Esophagus squamous epithelium (tissue), 5 donors: ENCODE measurements around the gene ADRA2B. TPM values are rescaled to one million over a fixed set of nuclear protein-coding genes. Genes with fewer than 3 reads are reported as not detected.

Experiments used
- DNase-seq: peaks from one replicate; lab custom pipeline; 2025; lab: John Stamatoyannopoulos, UW
- H3K27ac ChIP-seq, 4 donors: fragments of 200-600 bp; sonication (generic); one replicate each; pipeline ENCODE4 v1.5.1; 2016 to 2019; ENCODE audit warnings: mild to moderate bottlenecking in 1 of 4
- H3K27me3 ChIP-seq, 4 donors: fragments of 200-600 bp; sonication (generic); 1 replicate in 3 of 4; 2 replicates in 1 of 4; pipeline versions ENCODE4 v1.5.1 to v1.6.0; 2017 to 2021; ENCODE audit warnings: antibody characterized with exemption in 1 of 4
- H3K36me3 ChIP-seq, 3 donors: fragments of 200-600 bp; sonication (generic); one replicate each; pipeline ENCODE4 v1.5.1; 2016 to 2019
- H3K4me1 ChIP-seq, 3 donors: fragments of 200-600 bp; sonication (generic); one replicate each; pipeline ENCODE4 v1.5.1; 2017 to 2019
- H3K4me3 ChIP-seq, 4 donors: fragments of 200-600 bp; sonication (generic); 1 replicate in 3 of 4; 2 replicates in 1 of 4; pipeline ENCODE4 v1.5.1; 2016 to 2019; ENCODE audit warnings: mild to moderate bottlenecking in 2 of 4, moderate library complexity in 1 of 4
- H3K9me3 ChIP-seq, 3 donors: fragments of 200-600 bp; sonication (generic); one replicate each; pipeline ENCODE4 v1.5.1; 2016 to 2019
- POLR2A ChIP-seq, 4 donors: fragments of 450-650 bp; IDR thresholded peaks; one replicate each; pipeline ENCODE4 v1.6.1; 2017; ENCODE audit warnings: antibody characterized with exemption in 4 of 4, mild to moderate bottlenecking in 4 of 4, moderate library complexity in 3 of 4
- whole genome bisulfite sequencing, 2 donors: methylation state at CpG; one replicate each; pipeline ENCODE4 v1.1.5; 2018; 5-methylcytosine and 5-hydroxymethylcytosine counted together
- intact Hi-C: fragments of 100-400 bp; cut with DNase I; formaldehyde crosslinking; loops from one replicate; pipeline ENCODE4 v1.15.0; 2022
- total RNA-seq, 4 donors: library from RNA; depleted of rRNA; stranded (reverse); fragments of >200 nt; gene quantifications; one replicate each; pipeline ENCODE4 v1.1.0, GENCODE V29; 2016
- TF ChIP-seq, protein P1 (sequence below), 6 experiments: fragments of 450-650 bp in 4 of 6; fragments of 200-600 bp in 2 of 6; sonication (generic) in 2 of 6; IDR thresholded peaks; one replicate each; pipeline ENCODE4 v1.5.1; 2016 to 2019; ENCODE audit warnings: antibody characterized with exemption in 6 of 6, mild to moderate bottlenecking in 4 of 6, moderate library complexity in 4 of 6
- donor health status: DM: yes; HTN: yes; CAD: no.

Gene ADRA2B
- total RNA-seq, 4 donors from 2014 or later: 0.04 to 1.2 (median 0.38) TPM; not detected in 1

DNA sequence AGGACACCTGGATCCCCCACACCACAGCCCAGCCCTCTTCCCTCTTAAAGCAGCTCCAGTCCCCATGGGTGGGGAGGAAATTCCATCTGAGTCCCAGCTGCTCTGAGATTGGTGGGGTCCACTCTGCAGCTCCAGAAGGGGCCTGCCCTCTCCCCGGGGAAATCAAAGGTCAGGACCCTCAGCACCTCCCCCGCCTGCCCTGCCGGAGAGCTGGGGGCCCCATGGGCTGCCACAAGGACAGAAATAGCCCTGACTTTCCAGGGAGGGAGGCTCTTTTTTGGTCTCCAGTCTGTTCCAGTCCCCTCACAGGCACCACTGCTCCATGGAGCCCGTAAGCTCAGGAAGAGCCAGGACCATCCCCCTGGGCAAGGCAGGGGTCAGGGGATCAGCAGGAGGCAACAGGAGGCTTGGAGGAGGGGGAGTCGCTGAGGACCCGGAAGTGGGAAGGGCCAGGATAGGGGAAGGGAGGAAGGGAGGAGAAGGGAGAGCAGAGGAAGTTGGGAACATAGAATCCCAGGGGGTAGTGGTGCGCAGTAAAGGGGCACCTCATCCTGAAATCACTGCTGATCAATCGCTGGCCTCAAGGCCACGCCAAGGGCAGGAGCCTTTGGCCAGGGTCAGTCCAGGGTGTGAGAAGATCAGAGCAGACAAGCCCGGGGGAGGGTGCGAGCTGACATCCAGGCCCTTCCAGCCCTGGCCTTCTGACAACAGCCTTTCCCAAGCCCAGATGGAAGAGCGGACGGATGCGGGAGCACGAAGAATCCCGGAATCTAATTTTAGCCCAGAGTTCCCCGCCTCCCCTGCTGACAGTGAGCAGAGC is 7.6 kb downstream of the ADRA2B start:
- no peak for TF ChIP-seq POLR2A (IDR thresholded peaks at IDR 0.05)
- intact Hi-C loops: no loop called here
- Histone ChIP-seq H3K27me3 (peaks cover 0 to 36% (median 0%) of the 10 kb centered on the region in 4 donors), H3K27ac (peak overlapping the region in 2 of 4 donors; percentile 23 to 47), H3K4me1 (peaks cover 0 to 9% (median 0%) of the 10 kb centered on the region in 3 donors), H3K4me3 (no peak overlapping the region), H3K36me3 (no peaks in the 10 kb centered on the region), H3K9me3 (peaks cover 0 to 19% (median 10%) of the 10 kb centered on the region in 3 donors)
- 45 to 76% methylated on average over 3 to 13 of the region's 17 CpGs for WGBS, 2 donors
- no peak for DNase-seq

DNA sequence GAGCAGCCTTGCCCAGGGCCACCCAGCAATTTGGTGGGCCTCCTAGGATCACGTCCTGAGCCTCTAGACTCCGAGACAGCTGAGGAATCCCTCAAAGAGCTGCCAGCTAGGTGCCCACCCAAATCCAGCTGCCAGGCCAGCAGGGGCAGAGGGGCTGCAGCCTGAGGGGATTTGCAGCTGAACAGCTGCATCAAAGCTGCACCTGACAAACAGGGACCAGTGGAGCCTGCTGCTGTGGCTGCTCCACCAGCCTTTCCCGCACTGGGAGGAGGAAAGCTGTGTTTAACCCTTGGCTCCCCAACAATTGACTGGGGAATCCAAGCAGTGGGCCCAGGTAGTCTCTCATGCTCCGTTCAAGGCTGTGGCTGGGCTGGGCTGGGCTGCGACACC is 8.2 kb downstream of the ADRA2B start:
- intact Hi-C loops: no loop called here
- Histone ChIP-seq H3K36me3 (no peaks in the 10 kb centered on the region), H3K27me3 (peaks cover 0 to 36% (median 0%) of the 10 kb centered on the region in 4 donors), H3K4me3 (no peak overlapping the region), H3K27ac (peak overlapping the region in 2 of 4 donors; percentile 23 to 47), H3K9me3 (peaks cover 0 to 19% (median 10%) of the 10 kb centered on the region in 3 donors), H3K4me1 (peaks cover 0 to 9% (median 0%) of the 10 kb centered on the region in 3 donors)
- WGBS, 2 donors: 30 to 40% methylated on average over 1 to 2 of the region's 5 CpGs
- TF ChIP-seq, protein P1, sequence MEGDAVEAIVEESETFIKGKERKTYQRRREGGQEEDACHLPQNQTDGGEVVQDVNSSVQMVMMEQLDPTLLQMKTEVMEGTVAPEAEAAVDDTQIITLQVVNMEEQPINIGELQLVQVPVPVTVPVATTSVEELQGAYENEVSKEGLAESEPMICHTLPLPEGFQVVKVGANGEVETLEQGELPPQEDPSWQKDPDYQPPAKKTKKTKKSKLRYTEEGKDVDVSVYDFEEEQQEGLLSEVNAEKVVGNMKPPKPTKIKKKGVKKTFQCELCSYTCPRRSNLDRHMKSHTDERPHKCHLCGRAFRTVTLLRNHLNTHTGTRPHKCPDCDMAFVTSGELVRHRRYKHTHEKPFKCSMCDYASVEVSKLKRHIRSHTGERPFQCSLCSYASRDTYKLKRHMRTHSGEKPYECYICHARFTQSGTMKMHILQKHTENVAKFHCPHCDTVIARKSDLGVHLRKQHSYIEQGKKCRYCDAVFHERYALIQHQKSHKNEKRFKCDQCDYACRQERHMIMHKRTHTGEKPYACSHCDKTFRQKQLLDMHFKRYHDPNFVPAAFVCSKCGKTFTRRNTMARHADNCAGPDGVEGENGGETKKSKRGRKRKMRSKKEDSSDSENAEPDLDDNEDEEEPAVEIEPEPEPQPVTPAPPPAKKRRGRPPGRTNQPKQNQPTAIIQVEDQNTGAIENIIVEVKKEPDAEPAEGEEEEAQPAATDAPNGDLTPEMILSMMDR (IDR thresholded peaks at IDR 0.05): no peak
- no peak for TF ChIP-seq POLR2A (IDR thresholded peaks at IDR 0.05)
- no peak for DNase-seq

DNA sequence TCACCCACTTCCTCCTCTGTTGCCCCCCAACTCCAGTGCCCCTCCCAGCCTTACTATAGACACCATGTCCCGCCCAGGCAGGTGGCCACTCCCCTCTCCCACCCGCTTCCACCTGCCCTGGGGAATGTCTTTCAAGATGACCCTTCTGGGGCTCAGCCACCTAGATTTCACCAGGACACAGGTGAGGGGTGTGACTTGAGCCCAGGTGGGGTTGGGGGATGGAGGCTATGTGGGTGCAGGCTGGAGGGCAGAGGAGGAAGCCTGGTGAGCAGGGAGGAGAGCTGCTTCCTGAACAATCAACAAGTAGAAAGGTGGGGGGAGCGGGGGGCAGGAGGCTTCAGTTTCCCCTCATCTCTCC is 8.7 kb downstream of the ADRA2B start:
- Histone ChIP-seq H3K9me3 (peaks cover 0 to 19% (median 10%) of the 10 kb centered on the region in 3 donors), H3K36me3 (no peaks in the 10 kb centered on the region), H3K4me1 (peaks cover 0 to 9% (median 0%) of the 10 kb centered on the region in 3 donors), H3K4me3 (no peak overlapping the region), H3K27me3 (peaks cover 0 to 36% (median 0%) of the 10 kb centered on the region in 4 donors), H3K27ac (no peak overlapping the region)
- no peak for DNase-seq
- intact Hi-C loops: no loop called here
- TF ChIP-seq, protein P1 (IDR thresholded peaks at IDR 0.05): no peak
- TF ChIP-seq POLR2A (IDR thresholded peaks at IDR 0.05): no peak
- WGBS, 2 donors: 57 to 88% methylated on average over 1 to 2 of the region's 3 CpGs

GRCh38 chr2:96106991-96107707 is 9.2 kb downstream of the ADRA2B start:
- TF ChIP-seq, protein P1 (IDR thresholded peaks at IDR 0.05): no peak
- TF ChIP-seq POLR2A (IDR thresholded peaks at IDR 0.05): no peak
- peaks cover 0 to 36% (median 0%) of the 10 kb centered on the region in 4 donors for H3K27me3 ChIP-seq
- no peak overlapping the region for H3K27ac ChIP-seq
- H3K9me3 ChIP-seq: peaks cover 0 to 19% (median 10%) of the 10 kb centered on the region in 3 donors
- H3K4me1 ChIP-seq: peaks cover 0 to 9% (median 0%) of the 10 kb centered on the region in 3 donors
- WGBS, 2 donors: 67 to 78% methylated on average over 7 to 8 of the region's 9 CpGs
- H3K36me3 ChIP-seq: no peaks in the 10 kb centered on the region
- DNase-seq: no peak
- intact Hi-C loops: no loop called here
- no peak overlapping the region for H3K4me3 ChIP-seq

DNA sequence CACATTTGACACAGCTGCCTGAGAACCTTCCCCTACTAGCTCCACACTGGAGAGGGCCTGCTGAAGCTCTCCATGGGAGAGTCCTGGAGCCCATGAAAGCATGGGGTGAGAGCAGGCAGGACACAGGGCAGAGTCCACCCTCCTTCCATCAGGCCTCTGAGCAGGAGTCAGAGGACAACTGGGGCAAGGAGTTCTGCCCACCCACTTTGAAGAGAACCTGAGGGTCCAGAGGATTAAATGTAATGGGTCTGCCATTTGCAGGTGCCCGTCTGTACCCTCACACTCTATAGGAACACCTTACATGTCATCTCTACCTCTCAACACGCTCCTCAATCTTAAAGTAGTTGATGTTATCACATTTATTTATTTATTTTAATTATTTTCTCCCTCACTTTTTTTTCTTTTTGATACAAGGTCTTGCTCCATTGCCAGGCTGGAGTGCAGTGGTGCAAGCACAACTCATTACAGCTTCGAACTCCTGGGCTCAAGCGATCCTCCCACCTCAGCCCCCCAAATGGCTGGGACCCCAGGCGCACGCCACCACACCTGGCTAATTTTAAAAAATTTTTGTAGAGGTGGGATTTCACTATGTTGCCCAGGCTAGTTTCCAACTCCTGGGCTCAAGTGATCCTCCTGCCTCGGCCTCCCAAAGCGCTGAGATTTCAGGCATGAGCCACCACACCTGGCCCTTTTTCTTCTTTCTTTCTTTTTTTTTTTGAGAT is 10.2 kb downstream of the ADRA2B start:
- TF ChIP-seq POLR2A (IDR thresholded peaks at IDR 0.05): no peak
- TF ChIP-seq, protein P1 (IDR thresholded peaks at IDR 0.05): no peak
- Histone ChIP-seq H3K27ac (no peak overlapping the region), H3K4me1 (peaks cover 0 to 9% (median 0%) of the 10 kb centered on the region in 3 donors), H3K9me3 (peaks cover 0 to 19% (median 10%) of the 10 kb centered on the region in 3 donors), H3K36me3 (no peaks in the 10 kb centered on the region), H3K27me3 (peaks cover 0 to 36% (median 0%) of the 10 kb centered on the region in 4 donors), H3K4me3 (no peak overlapping the region)
- DNase-seq: no peak
- WGBS, 2 donors: 95 to 96% methylated on average over 8 of the region's 8 CpGs
- intact Hi-C loops: no loop called here
